K562 (cell line): ENCODE results near the gene RAB31. TPM values are rescaled to one million over a fixed set of nuclear protein-coding genes. Genes with fewer than 3 reads are reported as not detected.

Experiments used
- ATAC-seq: fragments of 200-7000 bp; cut with Tn5 transposase; 3 replicates; pipeline ENCODE4 v1.9.1; 2020; ENCODE audit warnings: moderate library complexity
- BruUV-seq: library from RNA; stranded (reverse); fragments of 400-500 nt; replicated peaks from 2 replicates; lab custom pipeline; 2021; lab: Mats Ljungman, UMichigan
- CTCF ChIA-PET: fragments of 300-600 bp; formaldehyde crosslinking; extraction: SDS; loops from one replicate; lab custom pipeline; 2021; ENCODE audit warnings: low intra/inter-chr PET ratio; lab: Yijun Ruan, JAX
- POLR2A ChIA-PET: fragments of 300-600, 350-650 bp; sonication (Branson Sonifier 250); formaldehyde crosslinking; extraction: SDS; loops from one replicate; lab custom pipeline; 2021; ENCODE audit warnings: antibody characterized with exemption, inconsistent platforms; lab: Yijun Ruan, JAX
- DNase-seq, 4 experiments: peaks; one replicate each; pipeline versions ENCODE4 v3.0.0 to v3.0.0-alpha.2; 2011 to 2018; ENCODE audit warnings: low spot score in 3 of 4, mixed read lengths in 3 of 4; ENCODE audit errors: extremely low read depth in 1 of 4
- FAIRE-seq: peaks from 2 replicates; lab custom pipeline; 2011; peaks lifted over from hg19 to GRCh38; lab: Jason Lieb, UNC
- H2AFZ ChIP-seq: 2 replicates; pipeline ENCODE4 v1.6.0; 2011; ENCODE audit warnings: low read depth, low read length, control low read depth, inconsistent platforms
- H3K27ac ChIP-seq: fragments of 200-600 bp; 3 replicates; pipeline ENCODE4 v1.8.0; 2011; ENCODE audit warnings: low read depth, mild to moderate bottlenecking, control low read depth, inconsistent platforms, low read length, moderate library complexity, mixed read lengths; ENCODE audit errors: extremely low read depth
- H3K27me3 ChIP-seq, 2 experiments: fragments of 300-600 bp in 1 of 2; 2 replicates in 1 of 2; 3 replicates in 1 of 2; pipeline versions ENCODE4 v1.6.0 to v1.8.0; 2011; ENCODE audit warnings: inconsistent platforms in 2 of 2, low read length in 2 of 2, mild to moderate bottlenecking in 1 of 2, mixed read lengths in 1 of 2, moderate library complexity in 1 of 2; ENCODE audit not compliant: control insufficient read depth in 2 of 2, insufficient read depth in 2 of 2
- H3K36me3 ChIP-seq: fragments of 300-600 bp; 3 replicates; pipeline ENCODE4 v1.8.0; 2011; ENCODE audit warnings: mild to moderate bottlenecking, low read length, inconsistent platforms; ENCODE audit not compliant: control insufficient read depth, insufficient read depth
- H3K4me1 ChIP-seq, 2 experiments: fragments of 200-600 bp in 1 of 2; replicated peaks in 1 of 2; 2 replicates in 1 of 2; 3 replicates in 1 of 2; pipeline versions ENCODE4 v1.5.1 to v1.8.0; 2011; ENCODE audit warnings: inconsistent platforms in 2 of 2, low read length in 2 of 2, mild to moderate bottlenecking in 1 of 2, mixed read lengths in 1 of 2, moderate library complexity in 1 of 2; ENCODE audit not compliant: control insufficient read depth in 2 of 2, insufficient read depth in 2 of 2
- H3K4me2 ChIP-seq: 2 replicates; pipeline ENCODE4 v1.6.1; 2011; ENCODE audit warnings: low read length, control low read depth, inconsistent platforms, mixed read lengths; ENCODE audit not compliant: insufficient read depth
- H3K4me3 ChIP-seq: fragments of 200-600 bp; sonication (generic), shearing (Covaris generic); 2 replicates; pipeline ENCODE4 v1.5.1; 2016; ENCODE audit warnings: control low read depth, inconsistent platforms
- H3K79me2 ChIP-seq: fragments of 200-600 bp; 3 replicates; pipeline ENCODE4 v1.8.0; 2011; ENCODE audit warnings: low read length, inconsistent platforms; ENCODE audit not compliant: control insufficient read depth, insufficient read depth
- H3K9ac ChIP-seq, 2 experiments: 2 replicates each; pipeline versions ENCODE4 v1.6.0 to v1.6.1; 2011; ENCODE audit warnings: low read depth in 2 of 2, low read length in 2 of 2, control low read depth in 1 of 2, inconsistent platforms in 1 of 2, mild to moderate bottlenecking in 1 of 2, mixed read lengths in 1 of 2; ENCODE audit not compliant: insufficient read depth in 1 of 2
- H3K9me1 ChIP-seq: one replicate; pipeline ENCODE4 v1.6.0; 2011; ENCODE audit warnings: inconsistent platforms, mild to moderate bottlenecking, low read length, moderate library complexity; ENCODE audit not compliant: control insufficient read depth, insufficient read depth
- H3K9me3 ChIP-seq: replicated peaks from 2 replicates; pipeline ENCODE4 v1.5.1; 2011; ENCODE audit warnings: low read depth, low read length, inconsistent platforms; ENCODE audit not compliant: control insufficient read depth, insufficient read depth
- H4K20me1 ChIP-seq: replicated peaks from 2 replicates; pipeline ENCODE4 v1.6.1; 2011; ENCODE audit warnings: low read length, inconsistent platforms, mixed read lengths; ENCODE audit not compliant: control insufficient read depth, insufficient read depth
- CC2D1A ChIP-seq: fragments of 450-650 bp; IDR thresholded peaks from 2 replicates; pipeline ENCODE4 v1.6.1; 2017; ENCODE audit warnings: mild to moderate bottlenecking
- ESRRB ChIP-seq: fragments of 250-450 bp; sonication (Bioruptor Pico); IDR thresholded peaks from 2 replicates; pipeline ENCODE4 v1.5.0; 2020; ENCODE audit warnings: mild to moderate bottlenecking, moderate library complexity, borderline replicate concordance
- FOXK1 ChIP-seq: sonication (generic); formaldehyde crosslinking; IDR thresholded peaks from 2 replicates; pipeline ENCODE4 v1.8.0; 2022; ENCODE audit warnings: missing genetic modification reagents, mild to moderate bottlenecking, borderline replicate concordance
- HCFC1 ChIP-seq: IDR thresholded peaks from 2 replicates; pipeline ENCODE4 v1.6.1; 2012; ENCODE audit warnings: low read depth, low read length, improper control_type of control experiment
- HEY1 ChIP-seq: fragments of 250-450 bp; sonication (Bioruptor Pico); IDR thresholded peaks from 2 replicates; pipeline ENCODE4 v1.5.0; 2020; ENCODE audit warnings: mild to moderate bottlenecking, moderate library complexity, borderline replicate concordance
- JUN ChIP-seq, 2 experiments: sonication (generic) in 1 of 2; formaldehyde crosslinking in 1 of 2; IDR thresholded peaks; 2 replicates each; pipeline versions ENCODE4 v1.6.1 to v1.8.0; 2012 to 2022; ENCODE audit warnings: borderline replicate concordance in 2 of 2, mild to moderate bottlenecking in 2 of 2, improper control_type of control experiment in 1 of 2, low read depth in 1 of 2, low read length in 1 of 2, missing genetic modification reagents in 1 of 2
- KLF13 ChIP-seq: fragments of 450-650 bp; IDR thresholded peaks from 2 replicates; pipeline ENCODE4 v1.6.1; 2016; ENCODE audit warnings: missing genetic modification characterization, low read depth, mild to moderate bottlenecking, missing compliant biosample characterization, moderate library complexity, borderline replicate concordance
- NCOA6 ChIP-seq: fragments of 450-650 bp; IDR thresholded peaks from 2 replicates; pipeline ENCODE4 v1.6.1; 2017; ENCODE audit warnings: mild to moderate bottlenecking
- NR2C1 ChIP-seq, 2 experiments: fragments of 450-650 bp; IDR thresholded peaks; 2 replicates each; pipeline ENCODE4 v1.6.1; 2017; ENCODE audit warnings: mild to moderate bottlenecking in 2 of 2, antibody characterized with exemption in 1 of 2, inconsistent platforms in 1 of 2, missing compliant biosample characterization in 1 of 2, missing genetic modification characterization in 1 of 2
- RBM17 ChIP-seq: fragments of 200-400 bp; formaldehyde crosslinking; IDR thresholded peaks from 2 replicates; pipeline ENCODE4 v1.6.1; 2017; ENCODE audit warnings: low read depth, mild to moderate bottlenecking, low read length, borderline replicate concordance
- RFX7 ChIP-seq: fragments of 250-450 bp; sonication (Bioruptor Pico); IDR thresholded peaks from 2 replicates; pipeline ENCODE4 v1.5.1; 2021; ENCODE audit warnings: mild to moderate bottlenecking
- SMARCB1 ChIP-seq: IDR thresholded peaks from 2 replicates; pipeline ENCODE4 v1.6.1; 2011; ENCODE audit warnings: improper control_type of control experiment, low read depth; ENCODE audit not compliant: insufficient read length
- ZNF165 ChIP-seq: fragments of 250-450 bp; sonication (Bioruptor Pico); IDR thresholded peaks from 2 replicates; pipeline ENCODE4 v1.4.0; 2020; ENCODE audit warnings: borderline replicate concordance
- ZNF212 ChIP-seq: fragments of 450-650 bp; formaldehyde crosslinking; IDR thresholded peaks from 2 replicates; pipeline ENCODE4 v1.4.0; 2020; ENCODE audit warnings: mild to moderate bottlenecking
- ZNF445 ChIP-seq: fragments of 250-450 bp; sonication (Bioruptor Pico); IDR thresholded peaks from 2 replicates; pipeline ENCODE4 v1.4.0; 2020; ENCODE audit warnings: low read depth, mild to moderate bottlenecking, moderate library complexity
- ZNF785 ChIP-seq: fragments of 250-450 bp; sonication (Bioruptor Pico); IDR thresholded peaks from 2 replicates; pipeline ENCODE4 v1.4.0; 2020; ENCODE audit warnings: mild to moderate bottlenecking
- WGBS: fragments of 100-300 bp; shearing (Covaris generic); methylation state at CpG from one replicate; pipeline ENCODE4 v1.1.6; 2016; ENCODE audit warnings: low coverage, mixed read lengths; ENCODE audit not compliant: insufficient coverage; ENCODE audit errors: missing lambda C conversion rate; 5-methylcytosine and 5-hydroxymethylcytosine counted together
- in situ Hi-C: fragments of 300-500 bp; cut with MboI; formaldehyde crosslinking; loops from 4 replicates; pipeline ENCODE4 v1.15.0; 2018; ENCODE audit warnings: inconsistent platforms, mixed read lengths
- intact Hi-C: fragments of 100-400 bp; cut with micrococcal nuclease; formaldehyde crosslinking; loops from 2 replicates; pipeline ENCODE4 v1.14.2; 2022
- polyA plus RNA-seq, 8 experiments: library from polyadenylated mRNA; depleted of rRNA in 4 of 8; stranded (reverse) in 5 of 8; unstranded in 3 of 8; fragments of >200 nt; fragmentation: Nextera tagmentation in 2 of 8; fragmentation: Illumina TruSeq in 1 of 8; extraction: Ambion mirVana in 2 of 8; extraction: Trizol in 1 of 8; gene quantifications; 2 replicates each; pipeline versions ENCODE4 v1.2.1 to v1.2.3, GENCODE V29; 2011 to 2014; ENCODE audit warnings: inconsistent platforms in 1 of 8, missing spikeins in 1 of 8
- total RNA-seq, 7 experiments: library from RNA; depleted of rRNA in 6 of 7; stranded (reverse); fragments of >200 nt in 6 of 7; fragmentation: Illumina TruSeq in 2 of 7; extraction: Trizol in 2 of 7; gene quantifications; 2 replicates each; pipeline versions ENCODE4 v1.2.1 to v1.2.3, GENCODE V29; 2011 to 2021; ENCODE audit warnings: low replicate concordance in 1 of 7
- TF ChIP-seq, protein P1 (sequence below): sonication (generic); formaldehyde crosslinking; IDR thresholded peaks from 2 replicates; pipeline ENCODE4 v1.8.0; 2022; ENCODE audit warnings: mild to moderate bottlenecking, missing genetic modification reagents, borderline replicate concordance
- TF ChIP-seq, protein P2 (sequence below): fragments of 250-450 bp; sonication (Bioruptor Pico); IDR thresholded peaks from 2 replicates; pipeline ENCODE4 v1.4.0; 2020; ENCODE audit warnings: mild to moderate bottlenecking, moderate library complexity, borderline replicate concordance

The RAB31 gene
- total and polyA plus RNA-seq, 9 of the 15 experiments (the other 6 are each of a cell fraction or from before 2014, with no cell fraction given): 20.7 to 70.4 (median 41.3) TPM

DNA sequence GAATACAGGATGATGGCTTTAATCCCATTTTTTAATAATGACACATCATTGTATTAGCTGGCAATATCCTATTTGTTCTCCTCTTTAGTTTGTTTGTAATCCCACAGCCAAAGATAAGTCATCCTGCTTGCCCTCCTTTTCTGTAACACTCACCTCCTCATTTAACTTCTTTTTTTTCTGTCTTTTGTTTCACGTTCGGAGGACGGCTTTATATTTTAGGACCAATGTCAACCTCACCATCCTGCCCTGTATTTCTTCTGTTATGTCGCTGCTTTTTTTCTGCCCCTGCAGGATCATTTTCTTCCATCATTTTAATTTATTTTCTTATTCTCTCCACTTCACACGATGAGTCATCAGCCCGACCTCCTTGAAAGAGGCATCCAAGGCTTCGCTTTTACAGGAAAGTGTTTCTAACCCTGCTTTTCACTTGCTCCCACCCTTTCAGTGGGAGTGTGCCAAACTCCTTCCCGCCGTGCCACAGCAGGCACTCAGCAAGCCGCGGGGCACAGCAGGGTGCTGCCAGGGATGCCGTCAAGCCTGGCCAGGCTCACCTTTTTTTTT lies 11.4 kb downstream of the RAB31 start:
- H3K9me3 ChIP-seq: peaks cover 3% of the 10 kb centered on the region; the same call in 1 of the 2 replicates
- no peaks in the 10 kb centered on the region for H3K27me3 ChIP-seq
- H3K9ac ChIP-seq: peak overlapping the region in 1 of 2 experiments; percentile 47; a peak in 1 of 4 replicates
- intact Hi-C loops (no loop called here), in situ Hi-C loops (no loop called here)
- BruUV-seq: no TSS peak
- no peak for ATAC-seq
- ChIA-PET CTCF (no interaction called here), POLR2A (no interaction called here)
- 0 out of 2 replicates have a peak, but pooled peaks cover 3% of the 10 kb centered on the region for H4K20me1 ChIP-seq
- H3K9me1 ChIP-seq: no peaks in the 10 kb centered on the region
- WGBS: 78% methylated on average over 12 of the region's 12 CpGs
- no peak overlapping the region for H2AFZ ChIP-seq
- H3K27ac ChIP-seq: no peak overlapping the region
- H3K4me3 ChIP-seq: no peak overlapping the region
- peaks cover 51% of the 10 kb centered on the region for H3K79me2 ChIP-seq
- H3K4me2 ChIP-seq: no peak overlapping the region
- no peak for DNase-seq
- H3K36me3 ChIP-seq: peaks cover 26% of the 10 kb centered on the region; the same call in 2 of the 3 replicates
- FAIRE-seq: no peak
- H3K4me1 ChIP-seq: peaks cover 3 to 4% of the 10 kb centered on the region in 2 experiments; a peak in 4 of 5 replicates
- TF ChIP-seq NCOA6 (no peak), JUN (IDR thresholded peaks at IDR 0.05; ENCODE audit: borderline replicate concordance, low read depth, low read length) (0 out of 2 replicates have a peak, but pooled peaks have one; percentile 22), JUN (CRISPR knock-in tag; IDR thresholded peaks at IDR 0.05; ENCODE audit: borderline replicate concordance) (no peak), FOXK1 (CRISPR knock-in tag) (no peak), ZNF212 (CRISPR knock-in tag) (no peak), KLF13 (tag) (no peak), RFX7 (CRISPR knock-in tag) (no peak), RBM17 (no peak), SMARCB1 (no peak), ZNF445 (CRISPR knock-in tag) (no peak), CC2D1A (no peak), ESRRB (CRISPR knock-in tag) (no peak), ZNF165 (CRISPR knock-in tag) (no peak), ZNF785 (CRISPR knock-in tag) (no peak), HEY1 (CRISPR knock-in tag) (no peak), NR2C1 (IDR thresholded peaks at IDR 0.05) (no peak), NR2C1 (tag; IDR thresholded peaks at IDR 0.05) (no peak), HCFC1 (no peak)
- TF ChIP-seq, protein P1, sequence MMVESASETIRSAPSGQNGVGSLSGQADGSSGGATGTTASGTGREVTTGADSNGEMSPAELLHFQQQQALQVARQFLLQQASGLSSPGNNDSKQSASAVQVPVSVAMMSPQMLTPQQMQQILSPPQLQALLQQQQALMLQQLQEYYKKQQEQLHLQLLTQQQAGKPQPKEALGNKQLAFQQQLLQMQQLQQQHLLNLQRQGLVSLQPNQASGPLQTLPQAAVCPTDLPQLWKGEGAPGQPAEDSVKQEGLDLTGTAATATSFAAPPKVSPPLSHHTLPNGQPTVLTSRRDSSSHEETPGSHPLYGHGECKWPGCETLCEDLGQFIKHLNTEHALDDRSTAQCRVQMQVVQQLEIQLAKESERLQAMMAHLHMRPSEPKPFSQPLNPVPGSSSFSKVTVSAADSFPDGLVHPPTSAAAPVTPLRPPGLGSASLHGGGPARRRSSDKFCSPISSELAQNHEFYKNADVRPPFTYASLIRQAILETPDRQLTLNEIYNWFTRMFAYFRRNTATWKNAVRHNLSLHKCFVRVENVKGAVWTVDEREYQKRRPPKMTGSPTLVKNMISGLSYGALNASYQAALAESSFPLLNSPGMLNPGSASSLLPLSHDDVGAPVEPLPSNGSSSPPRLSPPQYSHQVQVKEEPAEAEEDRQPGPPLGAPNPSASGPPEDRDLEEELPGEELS (CRISPR knock-in tag): no peak
- TF ChIP-seq, protein P2, sequence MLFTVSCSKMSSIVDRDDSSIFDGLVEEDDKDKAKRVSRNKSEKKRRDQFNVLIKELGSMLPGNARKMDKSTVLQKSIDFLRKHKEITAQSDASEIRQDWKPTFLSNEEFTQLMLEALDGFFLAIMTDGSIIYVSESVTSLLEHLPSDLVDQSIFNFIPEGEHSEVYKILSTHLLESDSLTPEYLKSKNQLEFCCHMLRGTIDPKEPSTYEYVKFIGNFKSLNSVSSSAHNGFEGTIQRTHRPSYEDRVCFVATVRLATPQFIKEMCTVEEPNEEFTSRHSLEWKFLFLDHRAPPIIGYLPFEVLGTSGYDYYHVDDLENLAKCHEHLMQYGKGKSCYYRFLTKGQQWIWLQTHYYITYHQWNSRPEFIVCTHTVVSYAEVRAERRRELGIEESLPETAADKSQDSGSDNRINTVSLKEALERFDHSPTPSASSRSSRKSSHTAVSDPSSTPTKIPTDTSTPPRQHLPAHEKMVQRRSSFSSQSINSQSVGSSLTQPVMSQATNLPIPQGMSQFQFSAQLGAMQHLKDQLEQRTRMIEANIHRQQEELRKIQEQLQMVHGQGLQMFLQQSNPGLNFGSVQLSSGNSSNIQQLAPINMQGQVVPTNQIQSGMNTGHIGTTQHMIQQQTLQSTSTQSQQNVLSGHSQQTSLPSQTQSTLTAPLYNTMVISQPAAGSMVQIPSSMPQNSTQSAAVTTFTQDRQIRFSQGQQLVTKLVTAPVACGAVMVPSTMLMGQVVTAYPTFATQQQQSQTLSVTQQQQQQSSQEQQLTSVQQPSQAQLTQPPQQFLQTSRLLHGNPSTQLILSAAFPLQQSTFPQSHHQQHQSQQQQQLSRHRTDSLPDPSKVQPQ (CRISPR knock-in tag): no peak
